A673 (cell line): ENCODE results near the gene LRRC27. TPM values are rescaled to one million over a fixed set of nuclear protein-coding genes. Genes with fewer than 3 reads are reported as not detected.

Experiments used
- BruUV-seq: library from RNA; stranded (reverse); fragments of 400-500 nt; replicated peaks from 2 replicates; lab custom pipeline; 2021; lab: Mats Ljungman, UMichigan
- CTCF ChIA-PET: fragments of 300-600 bp; sonication (Branson Sonifier 250); formaldehyde crosslinking; loops from one replicate; lab custom pipeline; 2022; ENCODE audit warnings: antibody characterized with exemption; lab: Charles Lee
- POLR2A ChIA-PET: fragments of 300-600 bp; sonication (Branson Sonifier 250); formaldehyde crosslinking; loops from one replicate; lab custom pipeline; 2022; ENCODE audit warnings: antibody characterized with exemption; ENCODE audit not compliant: low non-redundant PET; lab: Charles Lee
- DNase-seq: peaks from one replicate; pipeline ENCODE4 v3.0.0-alpha.2; 2015; ENCODE audit warnings: low spot score
- H3K27ac ChIP-seq: fragments of 200-600 bp; sonication (generic); 2 replicates; pipeline ENCODE4 v1.5.1; 2016; ENCODE audit warnings: mixed run types, low read depth, mild to moderate bottlenecking, mixed read lengths, antibody characterized with exemption, low read length; ENCODE audit not compliant: poor library complexity, severe bottlenecking
- H3K27me3 ChIP-seq: fragments of 200-600 bp; sonication (generic); replicated peaks from 2 replicates; pipeline ENCODE4 v1.6.1; 2017; ENCODE audit warnings: mixed run types, low read depth, mild to moderate bottlenecking, mixed read lengths, antibody characterized with exemption, low read length; ENCODE audit not compliant: insufficient read depth, poor library complexity
- H3K36me3 ChIP-seq: fragments of 200-600 bp; sonication (generic); 2 replicates; pipeline ENCODE4 v1.6.1; 2016; ENCODE audit warnings: mixed run types, mild to moderate bottlenecking, mixed read lengths, antibody characterized with exemption, low read length; ENCODE audit not compliant: insufficient read depth, poor library complexity, severe bottlenecking
- H3K4me1 ChIP-seq: fragments of 200-600 bp; sonication (generic); 2 replicates; pipeline ENCODE4 v1.6.1; 2017; ENCODE audit warnings: mixed run types, mild to moderate bottlenecking, mixed read lengths, antibody characterized with exemption, low read length; ENCODE audit not compliant: insufficient read depth, poor library complexity, severe bottlenecking
- H3K4me3 ChIP-seq: fragments of 200-600 bp; sonication (generic); 2 replicates; pipeline ENCODE4 v1.5.1; 2016; ENCODE audit warnings: low read depth, mixed run types, mild to moderate bottlenecking, mixed read lengths, low read length; ENCODE audit not compliant: poor library complexity, severe bottlenecking
- H3K9me3 ChIP-seq: fragments of 200-600 bp; sonication (generic); 2 replicates; pipeline ENCODE4 v1.6.1; 2016; ENCODE audit warnings: mixed run types, low read depth, mild to moderate bottlenecking, mixed read lengths, antibody characterized with exemption, low read length; ENCODE audit not compliant: poor library complexity, severe bottlenecking
- CTCF ChIP-seq: fragments of 300-800, 200-600 bp; sonication (generic); conservative IDR thresholded peaks from 2 replicates; pipeline ENCODE4 v1.5.1; 2017; ENCODE audit warnings: low read depth, mild to moderate bottlenecking, antibody characterized with exemption, low read length, moderate library complexity, mixed read lengths
- EZH2 ChIP-seq: fragments of 200-600 bp; sonication (generic); IDR thresholded peaks from 2 replicates; pipeline ENCODE4 v1.6.1; 2017; ENCODE audit warnings: borderline replicate concordance, low read depth, mild to moderate bottlenecking, mixed read lengths, antibody characterized with exemption, low read length; ENCODE audit not compliant: poor library complexity, severe bottlenecking
- intact Hi-C: fragments of 100-400 bp; cut with micrococcal nuclease; formaldehyde crosslinking; loops from one replicate; pipeline ENCODE4 v1.10.0; 2022; ENCODE audit not compliant: unreplicated experiment
- total RNA-seq: library from RNA; stranded (reverse); gene quantifications from 2 replicates; pipeline ENCODE4 v1.2.3, GENCODE V29; 2021

LRRC27 gene
- total RNA-seq, 1 experiment from 2014 or later, result 11.5 TPM

- intact Hi-C loops, result no loop called here
- no peaks in the 10 kb centered on the region for H3K4me1 ChIP-seq
- no peak overlapping the region for H3K4me3 ChIP-seq
- ChIA-PET CTCF (no interaction called here), POLR2A (no interaction called here)
- no peak overlapping the region for H3K27ac ChIP-seq
- H3K36me3 ChIP-seq, result no peaks in the 10 kb centered on the region
- DNase-seq, result no peak
- TF ChIP-seq CTCF (no peak), EZH2 (no peak)
- H3K27me3 ChIP-seq, result no peaks in the 10 kb centered on the region
- no TSS peak for BruUV-seq
- no peaks in the 10 kb centered on the region for H3K9me3 ChIP-seq
Measured at GRCh38 chr10:132299371-132300336, 32.3 kb upstream of the LRRC27 start.

- Histone ChIP-seq H3K9me3 (no peaks in the 10 kb centered on the region), H3K27me3 (peaks cover 4% of the 10 kb centered on the region), H3K4me3 (no peak overlapping the region), H3K27ac (no peak overlapping the region), H3K4me1 (no peaks in the 10 kb centered on the region), H3K36me3 (no peaks in the 10 kb centered on the region)
- intact Hi-C loops, result no loop called here
- ChIA-PET CTCF (no interaction called here), POLR2A (no interaction called here)
- no peak for DNase-seq
- TF ChIP-seq CTCF, result no peak
- no peak for TF ChIP-seq EZH2
- BruUV-seq, result no TSS peak
Measured at GRCh38 chr10:132300582-132300981, 31.4 kb upstream of the LRRC27 start.

GRCh38 chr10:132301371-132302330 lies 30.3 kb upstream of the LRRC27 start:
- no peak overlapping the region for H3K4me3 ChIP-seq
- no peaks in the 10 kb centered on the region for H3K36me3 ChIP-seq
- peaks cover 5% of the 10 kb centered on the region for H3K9me3 ChIP-seq
- no peak for TF ChIP-seq CTCF
- no peak for TF ChIP-seq EZH2
- CTCF ChIA-PET, result no interaction called here
- no TSS peak for BruUV-seq
- H3K27me3 ChIP-seq, result peaks cover 5% of the 10 kb centered on the region
- intact Hi-C loops, result no loop called here
- no peak overlapping the region for H3K27ac ChIP-seq
- H3K4me1 ChIP-seq, result no peaks in the 10 kb centered on the region
- POLR2A ChIA-PET, result no interaction called here
- no peak for DNase-seq
